Measurements from ENCODE around the gene PER3. TPM values are rescaled to one million over a fixed set of nuclear protein-coding genes. Genes with fewer than 3 reads are reported as not detected.

PER3 gene
- total and polyA plus RNA-seq, 2 of the 8 experiments (the other 6 are each of a cell fraction or from before 2014, with no cell fraction given), result 8.3 to 9.3 TPM

DNA sequence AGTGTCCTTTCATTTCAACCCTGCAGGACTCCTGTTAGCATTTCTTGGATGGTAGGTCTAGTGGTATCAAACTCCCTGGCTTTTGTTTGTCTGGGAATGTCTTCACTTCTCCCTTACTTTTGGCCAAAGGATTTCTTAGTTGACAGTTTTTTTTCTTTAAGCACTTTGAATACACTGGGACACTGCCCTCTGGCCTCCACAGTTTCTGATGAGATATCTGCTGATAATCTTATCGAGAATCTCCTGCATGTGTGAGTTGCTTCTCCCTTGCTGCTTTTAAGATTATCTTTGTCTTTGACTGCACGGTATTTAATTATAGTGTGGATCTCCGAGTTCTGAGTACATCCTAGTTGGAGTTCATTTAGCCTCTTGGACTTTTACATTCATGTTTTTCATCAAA lies 55.4 kb downstream of the PER3 start:
- Histone ChIP-seq H4K20me1 (replicated peaks in 1 of 2; ENCODE audit: control insufficient read depth in 1 of 2, insufficient read depth in 2 of 2, low read length in 2 of 2) (no peaks in the 10 kb centered on the region), H3K79me2 (ENCODE audit: control insufficient read depth in 1 of 2, insufficient read depth in 2 of 2, low read length in 2 of 2) (no peaks in the 10 kb centered on the region), H3K36me3 (ENCODE audit: control insufficient read depth in 2 of 4, insufficient read depth in 4 of 4, low read length in 3 of 4) (peaks cover 0 to 41% (median 13%) of the 10 kb centered on the region in 4 experiments; a peak in 5 of 8 replicates), H3K4ac (replicated peaks; ENCODE audit: insufficient read length, low read depth, low read length) (no peak overlapping the region), H2BK15ac (ENCODE audit: low read length) (no peak overlapping the region), H3K14ac (ENCODE audit: insufficient read length) (no peak overlapping the region), H2BK20ac (ENCODE audit: low read length) (no peak overlapping the region), H3K4me3 (ENCODE audit: extremely low read depth in 1 of 4, insufficient read depth in 2 of 4, low read depth in 3 of 4, low read length in 4 of 4) (no peak overlapping the region), H3K27ac (ENCODE audit: low read depth, low read length) (no peak overlapping the region), H2AK5ac (ENCODE audit: low read depth, low read length) (no peak overlapping the region), H3K4me1 (replicated peaks in 1 of 4; ENCODE audit: control insufficient read depth in 3 of 4, insufficient read depth in 4 of 4, low read length in 3 of 4) (no peaks in the 10 kb centered on the region), H2BK12ac (ENCODE audit: low read depth, low read length) (no peak overlapping the region), H2AFZ (ENCODE audit: low read length) (no peak overlapping the region), H3K9ac (replicated peaks in 1 of 4; ENCODE audit: extremely low read depth in 1 of 4, low read depth in 3 of 4, low read length in 3 of 4) (no peak overlapping the region), H4K5ac (ENCODE audit: insufficient read length, low read depth, low read length) (no peak overlapping the region), H3K23me2 (ENCODE audit: low read depth, low read length) (no peaks in the 10 kb centered on the region), H3K23ac (ENCODE audit: insufficient read length) (no peak overlapping the region), H3K27me3 (replicated peaks in 1 of 4; ENCODE audit: control insufficient read depth in 3 of 4, extremely low read depth in 1 of 4, insufficient read depth in 3 of 4, low read length in 3 of 4) (peaks cover 0 to 1% (median 0%) of the 10 kb centered on the region in 4 experiments; a peak in 1 of 7 replicates), H2BK120ac (replicated peaks; ENCODE audit: low read depth, low read length) (no peak overlapping the region), H3K79me1 (ENCODE audit: low read depth, low read length) (no peaks in the 10 kb centered on the region), H3K56ac (replicated peaks; ENCODE audit: insufficient read length, low read depth, low read length) (no peak overlapping the region), H2BK5ac (ENCODE audit: low read depth, low read length) (no peak overlapping the region), H3K9me3 (ENCODE audit: insufficient read depth in 2 of 2, low read depth in 1 of 2, low read length in 1 of 2) (peaks cover 4% of the 10 kb centered on the region in 2 experiments; a peak in 3 of 4 replicates), H3K18ac (ENCODE audit: extremely low read depth, low read length) (no peak overlapping the region), H4K8ac (ENCODE audit: extremely low read depth, insufficient read depth, low read length) (no peak overlapping the region), H4K91ac (replicated peaks; ENCODE audit: insufficient read length, low read length) (no peak overlapping the region), H3K4me2 (ENCODE audit: insufficient read depth in 1 of 2, low read depth in 2 of 2, low read length in 2 of 2) (no peak overlapping the region)
- TF ChIP-seq RAD21 (IDR thresholded peaks at IDR 0.05 in 1 of 2, conservative IDR thresholded peaks at IDR 0.05 in 1 of 2; ENCODE audit: low read depth in 2 of 2, low read length in 2 of 2) (no peak), JUN (IDR thresholded peaks at IDR 0.05; ENCODE audit: low read depth, low read length) (no peak), CBX5 (IDR thresholded peaks at IDR 0.05; ENCODE audit: low read depth, low read length) (no peak), POLR2A (IDR thresholded peaks at IDR 0.05; ENCODE audit: control extremely low read depth in 1 of 2, low read depth in 2 of 2, low read length in 2 of 2) (no peak), EZH2 (IDR thresholded peaks at IDR 0.05; ENCODE audit: low read depth, low read length, severe bottlenecking) (no peak), SP1 (IDR thresholded peaks at IDR 0.05; ENCODE audit: low read depth, low read length) (no peak), ZNF274 (IDR thresholded peaks at IDR 0.05; ENCODE audit: borderline replicate concordance, extremely low read depth, low read length) (no peak), RXRA (IDR thresholded peaks at IDR 0.05; ENCODE audit: insufficient read depth, low read depth, low read length) (no peak), CHD2 (IDR thresholded peaks at IDR 0.05; ENCODE audit: low read length) (no peak), HDAC2 (IDR thresholded peaks at IDR 0.05; ENCODE audit: borderline replicate concordance in 1 of 2, low read depth in 2 of 2, low read length in 2 of 2) (no peak), SUZ12 (IDR thresholded peaks at IDR 0.05; ENCODE audit: low read length) (no peak)
- FAIRE-seq (no peak), DNase-seq (ENCODE audit: low read depth in 1 of 2, low spot score in 2 of 2) (no peak)
- CTCF ChIA-PET (ENCODE audit: partially characterized antibody), result no interaction called here
- POLR2A ChIA-PET (ENCODE audit: partially characterized antibody), result no interaction called here
- 90% methylated on average over 3 of the region's 3 CpGs; no CpG with 5 or more reads in 1 of the 2 experiments for WGBS, 2 experiments (ENCODE audit: extremely low coverage in 1 of 2, insufficient coverage in 1 of 2, insufficient read length in 1 of 2, insufficient replicate concordance in 2 of 2, low coverage in 1 of 2, low lambda C conversion rate in 2 of 2, missing lambda C conversion rate in 1 of 2)

Data from H1 (cell line).